ENCODE results near the gene SP8.
A peak's percentile ranks its signal among the peaks of the same experiment; 100 is the strongest.
"Not testable (repeated sequence)": the region's sequence is repeated elsewhere in the genome, so short reads cannot be mapped to it uniquely, and the experiment has no call there.

The SP8 gene

GRCh38 chr7:20786779-20787659 lies at the start of gene SP8:
TSS of gene SP8 (minus strand) at chr7:20786886. CDS start at chr7:20786798, 88 bp downstream.
- no peak within 1 kb of the TSS for H3K4me3 ChIP-seq (ENCODE audit: low read depth, low read length)
- TF ChIP-seq, protein P1, sequence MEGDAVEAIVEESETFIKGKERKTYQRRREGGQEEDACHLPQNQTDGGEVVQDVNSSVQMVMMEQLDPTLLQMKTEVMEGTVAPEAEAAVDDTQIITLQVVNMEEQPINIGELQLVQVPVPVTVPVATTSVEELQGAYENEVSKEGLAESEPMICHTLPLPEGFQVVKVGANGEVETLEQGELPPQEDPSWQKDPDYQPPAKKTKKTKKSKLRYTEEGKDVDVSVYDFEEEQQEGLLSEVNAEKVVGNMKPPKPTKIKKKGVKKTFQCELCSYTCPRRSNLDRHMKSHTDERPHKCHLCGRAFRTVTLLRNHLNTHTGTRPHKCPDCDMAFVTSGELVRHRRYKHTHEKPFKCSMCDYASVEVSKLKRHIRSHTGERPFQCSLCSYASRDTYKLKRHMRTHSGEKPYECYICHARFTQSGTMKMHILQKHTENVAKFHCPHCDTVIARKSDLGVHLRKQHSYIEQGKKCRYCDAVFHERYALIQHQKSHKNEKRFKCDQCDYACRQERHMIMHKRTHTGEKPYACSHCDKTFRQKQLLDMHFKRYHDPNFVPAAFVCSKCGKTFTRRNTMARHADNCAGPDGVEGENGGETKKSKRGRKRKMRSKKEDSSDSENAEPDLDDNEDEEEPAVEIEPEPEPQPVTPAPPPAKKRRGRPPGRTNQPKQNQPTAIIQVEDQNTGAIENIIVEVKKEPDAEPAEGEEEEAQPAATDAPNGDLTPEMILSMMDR (IDR thresholded peaks at IDR 0.05; ENCODE audit: low read depth, low read length, missing control alignments), result no peak
- DNase-seq (ENCODE audit: low read depth), result no peak

DNA sequence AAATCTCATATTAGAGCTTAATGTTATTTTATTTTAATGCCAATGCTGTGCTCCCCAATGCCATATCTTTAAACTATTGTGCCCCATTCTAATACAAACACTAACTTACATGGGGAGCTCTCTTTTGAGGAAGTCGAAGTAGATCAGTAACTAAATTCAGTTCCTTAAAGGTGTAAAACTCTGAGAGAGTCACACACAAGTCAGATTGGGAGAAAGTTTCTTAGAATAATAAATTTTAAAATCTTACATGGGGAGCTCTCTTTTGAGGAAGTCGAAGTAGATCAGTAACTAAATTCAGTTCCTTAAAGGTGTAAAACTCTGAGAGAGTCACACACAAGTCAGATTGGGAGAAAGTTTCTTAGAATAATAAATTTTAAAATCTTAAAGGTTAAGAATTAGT lies 49.7 kb upstream of the SP8 start:
- H3K4me3 ChIP-seq (ENCODE audit: low read depth, low read length); DNase-seq (ENCODE audit: low read depth): not testable (repeated sequence)

GRCh38 chr7:20835111-20835750 lies 48.5 kb upstream of the SP8 start:
- TF ChIP-seq, protein P1 (IDR thresholded peaks at IDR 0.05; ENCODE audit: low read depth, low read length, missing control alignments), result no peak
- no peak for DNase-seq (ENCODE audit: low read depth)
- no peak overlapping the region for H3K4me3 ChIP-seq (ENCODE audit: low read depth, low read length)

- no peak for DNase-seq (ENCODE audit: low read depth)
- H3K4me3 ChIP-seq (ENCODE audit: low read depth, low read length), result no peak overlapping the region
- TF ChIP-seq, protein P1 (IDR thresholded peaks at IDR 0.05; ENCODE audit: low read depth, low read length, missing control alignments), result peak; percentile 5
These were observed 48.0 kb upstream of the SP8 start for GRCh38 chr7:20834656-20835055.

DNA sequence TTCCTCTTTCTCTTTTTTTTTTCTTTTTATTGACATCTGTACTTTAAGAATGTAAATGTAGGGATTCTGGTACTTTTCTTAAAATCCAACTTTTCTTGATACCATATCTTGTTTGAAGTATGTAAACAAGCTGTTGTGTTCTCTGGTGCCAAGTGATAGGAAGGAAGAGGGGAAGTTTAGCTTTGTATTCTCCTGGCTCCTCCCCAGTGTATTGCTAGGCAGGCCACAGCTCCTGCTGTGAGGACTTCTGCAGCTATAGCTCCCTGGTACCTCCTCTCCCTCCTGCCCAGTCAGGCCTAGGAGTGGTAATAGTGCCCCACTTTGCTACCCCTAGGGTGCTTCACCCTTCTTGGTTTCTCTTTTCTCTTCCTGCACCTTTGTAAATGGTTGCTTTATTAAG lies 45.3 kb upstream of the SP8 start:
- TF ChIP-seq, protein P1 (IDR thresholded peaks at IDR 0.05; ENCODE audit: low read depth, low read length, missing control alignments), result no peak
- H3K4me3 ChIP-seq (ENCODE audit: low read depth, low read length), result no peak overlapping the region
- no peak for DNase-seq (ENCODE audit: low read depth)

GRCh38 chr7:20831451-20831850 lies 44.8 kb upstream of the SP8 start:
- TF ChIP-seq, protein P1 (IDR thresholded peaks at IDR 0.05; ENCODE audit: low read depth, low read length, missing control alignments), result no peak
- DNase-seq (ENCODE audit: low read depth), result no peak
- H3K4me3 ChIP-seq (ENCODE audit: low read depth, low read length), result no peak overlapping the region

GRCh38 chr7:20828947-20829346 lies 42.3 kb upstream of the SP8 start:
- TF ChIP-seq, protein P1 (IDR thresholded peaks at IDR 0.05; ENCODE audit: low read depth, low read length, missing control alignments), result no peak
- DNase-seq (ENCODE audit: low read depth), result no peak
- H3K4me3 ChIP-seq (ENCODE audit: low read depth, low read length), result no peak overlapping the region
